ENCODE results near the gene NEK10. TPM values are rescaled to one million over a fixed set of nuclear protein-coding genes. Genes with fewer than 3 reads are reported as not detected.
"Not testable (repeated sequence)": the region's sequence is repeated elsewhere in the genome, so short reads cannot be mapped to it uniquely, and the experiment has no call there.

The NEK10 gene
- 1 to 10 TPM; 1.6 to 2.6 (median 2.0) TPM for total RNA-seq

GRCh38 chr3:27368831-27369607 is at the start of gene NEK10:
Gene NEK10, minus strand, starts transcription at chr3:27369383. Its CDS starts 16,501 bp downstream, at chr3:27352882.
- Histone ChIP-seq H3K27ac (no peak within 1 kb of the TSS), H3K9me3 (no peaks in the 10 kb centered on the region), H3K4me1 (peaks cover 4 to 6% of the 10 kb centered on the region in 2 donors), H3K36me3 (no peaks in the 10 kb centered on the region), H3K4me3 (replicated peaks in 1 of 3) (peak within 1 kb of the TSS; percentile 35 to 51 (median 37)), H3K27me3 (no peaks in the 10 kb centered on the region)
- peak; percentile 92 to 93 for DNase-seq
- WGBS, 2 donors: 3 to 4% methylated on average over 34 to 41 of the region's 48 CpGs
- TF ChIP-seq POLR2A (IDR thresholded peaks at IDR 0.05): no peak
- peak in 1 of 6 experiments; percentile 12 for TF ChIP-seq CTCF (IDR thresholded peaks at IDR 0.05)
- intact Hi-C loops (cut with DNase I): no loop called here

- WGBS, 2 donors: 89% methylated on average over 1 of the region's 1 CpG
- intact Hi-C loops (cut with DNase I): no loop called here
- Histone ChIP-seq H3K4me1 (no peaks in the 10 kb centered on the region), H3K4me3 (replicated peaks in 1 of 3) (no peak overlapping the region), H3K36me3 (peaks cover 14 to 20% of the 10 kb centered on the region in 2 donors), H3K9me3 (no peaks in the 10 kb centered on the region), H3K27me3 (no peaks in the 10 kb centered on the region), H3K27ac (no peak overlapping the region)
- TF ChIP-seq CTCF (IDR thresholded peaks at IDR 0.05): no peak
- TF ChIP-seq POLR2A (IDR thresholded peaks at IDR 0.05): no peak
- no peak for DNase-seq
Observed at GRCh38 chr3:27415202-27415601, 46.0 kb upstream of the NEK10 start.

GRCh38 chr3:27392950-27393679 is 23.9 kb upstream of the NEK10 start:
- H3K4me3 ChIP-seq (replicated peaks in 1 of 3): no peak overlapping the region
- H3K4me1 ChIP-seq: no peaks in the 10 kb centered on the region
- H3K9me3 ChIP-seq: no peaks in the 10 kb centered on the region
- DNase-seq: no peak
- peaks cover 0 to 3% of the 10 kb centered on the region in 2 donors for H3K36me3 ChIP-seq
- no peak overlapping the region for H3K27ac ChIP-seq
- TF ChIP-seq CTCF (IDR thresholded peaks at IDR 0.05) (no peak), POLR2A (IDR thresholded peaks at IDR 0.05) (no peak)
- 58 to 65% methylated on average over 3 of the region's 3 CpGs for WGBS, 2 donors
- H3K27me3 ChIP-seq: no peaks in the 10 kb centered on the region
- intact Hi-C loops (cut with DNase I): no loop called here

GRCh38 chr3:27392414-27392813 is 23.2 kb upstream of the NEK10 start:
- H3K4me3 ChIP-seq (replicated peaks in 1 of 3); intact Hi-C loops (cut with DNase I); DNase-seq; H3K36me3 ChIP-seq; H3K9me3 ChIP-seq; H3K27me3 ChIP-seq; H3K27ac ChIP-seq; H3K4me1 ChIP-seq: not testable (repeated sequence)
- WGBS, 2 donors: 96 to 98% methylated on average over 10 of the region's 10 CpGs

- 100% methylated on average over 1 of the region's 1 CpG for WGBS, 2 donors
- Histone ChIP-seq H3K4me1 (no peaks in the 10 kb centered on the region), H3K27ac (no peak overlapping the region), H3K4me3 (replicated peaks in 1 of 3) (no peak overlapping the region), H3K27me3 (no peaks in the 10 kb centered on the region), H3K36me3 (no peaks in the 10 kb centered on the region), H3K9me3 (no peaks in the 10 kb centered on the region)
- no peak for DNase-seq
- TF ChIP-seq CTCF (IDR thresholded peaks at IDR 0.05): no peak
- no peak for TF ChIP-seq POLR2A (IDR thresholded peaks at IDR 0.05)
- intact Hi-C loops (cut with DNase I): no loop called here
Observed at GRCh38 chr3:27391796-27392195, 22.6 kb upstream of the NEK10 start.

Measured in thyroid gland (tissue), 4 donors.